ENCODE data around the gene YIPF2. TPM values are rescaled to one million over a fixed set of nuclear protein-coding genes. Genes with fewer than 3 reads are reported as not detected.

The YIPF2 gene
- polyA plus RNA-seq, 1 donor, result 31.2 TPM

DNA sequence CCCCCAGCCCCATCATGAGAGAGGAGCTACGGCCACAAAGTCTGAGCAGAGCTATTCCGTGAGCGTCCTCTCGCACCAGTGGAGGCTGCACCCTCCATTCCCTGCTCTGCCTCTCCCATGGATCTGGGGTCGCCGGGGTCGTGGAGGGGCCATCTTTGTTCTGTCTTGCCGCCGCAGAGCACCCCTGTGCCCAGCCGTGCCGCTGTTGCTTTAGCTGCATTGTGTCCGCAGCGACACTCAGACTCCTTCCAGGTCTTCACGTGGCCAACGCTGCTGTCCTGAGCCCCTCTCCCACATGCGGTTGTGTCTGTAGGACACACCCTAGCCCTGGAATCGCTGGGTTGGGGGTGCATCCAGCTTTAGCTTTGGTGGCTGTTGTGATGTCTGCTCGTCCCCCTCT, 15.8 kb downstream of the YIPF2 start:
- no peak for DNase-seq

- no peak for DNase-seq
Measured at GRCh38 chr19:10911579-10912363, 16.7 kb downstream of the YIPF2 start.

DNA sequence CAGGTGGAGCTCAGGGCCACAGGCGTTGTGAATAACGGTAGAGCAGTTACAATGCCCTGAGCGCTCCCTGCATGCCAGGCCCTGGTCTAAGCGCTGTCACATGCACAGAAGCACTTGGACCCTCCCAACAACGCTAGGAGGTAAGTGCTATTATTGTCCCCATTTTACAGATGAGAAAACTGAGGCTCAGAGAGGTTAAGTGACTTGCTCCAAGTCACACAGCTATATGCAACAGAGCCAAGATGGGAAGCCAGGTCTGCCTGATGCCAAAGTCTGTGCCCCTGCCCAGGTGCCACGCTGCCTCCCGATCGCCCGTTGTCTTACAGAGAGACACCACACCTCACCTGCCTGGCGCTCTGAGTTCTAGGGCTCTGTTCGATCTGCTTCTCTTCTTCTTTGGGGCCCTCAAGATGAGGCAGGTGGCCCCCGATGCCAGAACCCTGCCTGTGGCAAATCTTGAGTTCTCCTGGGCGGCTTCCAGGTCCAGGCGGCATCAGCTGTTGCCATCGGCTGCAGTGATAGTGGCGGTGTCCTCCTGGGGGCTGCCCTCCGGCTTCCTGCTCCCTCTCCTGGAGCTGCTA, 20.0 kb downstream of the YIPF2 start:
- DNase-seq, result no peak

GRCh38 chr19:10907925-10908324, 20.5 kb downstream of the YIPF2 start:
- DNase-seq, result no peak

GRCh38 chr19:10899151-10899653, 29.2 kb downstream of the YIPF2 start:
- no peak for DNase-seq

DNA sequence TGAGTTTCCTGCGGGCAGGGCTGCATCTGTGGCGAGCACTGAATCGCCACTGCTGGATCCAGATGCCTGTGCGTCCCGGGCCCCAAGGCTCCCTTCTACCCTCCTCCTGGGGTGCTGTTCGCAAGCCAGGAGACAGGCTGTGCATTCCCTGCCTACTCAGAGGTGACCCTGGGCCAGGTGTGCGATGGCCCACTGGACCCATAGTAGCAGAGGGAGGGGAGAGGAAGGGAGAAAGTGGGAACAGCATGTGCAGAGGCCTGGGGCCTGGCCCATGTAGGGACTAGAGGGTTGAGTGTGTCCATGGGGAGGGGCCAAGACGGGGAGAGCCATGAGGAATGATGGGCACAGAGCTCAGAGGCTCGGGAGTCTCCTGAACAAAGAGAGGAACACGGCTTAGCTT, 29.8 kb downstream of the YIPF2 start:
- no peak for DNase-seq

DNA sequence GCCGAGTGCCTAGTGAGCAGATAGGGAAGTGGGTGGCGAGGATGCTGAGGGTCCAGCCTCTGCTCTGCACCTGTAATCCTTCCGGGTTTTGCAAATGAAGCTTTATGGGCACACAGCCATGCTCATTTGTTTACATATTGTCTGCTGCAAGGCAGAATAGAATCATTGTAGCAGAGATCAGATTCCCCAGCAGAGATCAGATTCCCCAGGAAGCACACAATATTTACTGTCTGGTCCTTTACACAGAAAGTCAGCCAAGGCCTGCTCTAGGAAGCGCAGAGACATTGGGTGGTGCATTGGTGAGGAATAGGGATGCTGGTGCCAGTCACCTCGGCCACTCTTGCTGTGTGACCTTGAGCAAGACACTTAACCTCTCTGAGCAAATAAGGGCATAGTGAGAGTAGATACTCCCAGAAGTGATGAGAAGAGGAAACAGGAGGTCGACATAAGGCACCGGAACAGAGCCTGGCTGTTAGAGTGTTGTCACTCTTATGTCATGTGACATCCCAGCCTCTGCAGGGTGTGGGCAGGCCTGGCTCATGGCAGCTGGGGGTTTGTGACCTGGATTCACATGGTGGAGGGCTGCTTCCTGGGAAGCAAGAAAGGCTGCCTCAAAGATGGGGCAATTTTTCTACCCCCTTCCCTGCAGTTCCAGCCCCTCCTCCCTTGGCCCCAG, 31.4 kb downstream of the YIPF2 start:
- no peak for DNase-seq

DNA sequence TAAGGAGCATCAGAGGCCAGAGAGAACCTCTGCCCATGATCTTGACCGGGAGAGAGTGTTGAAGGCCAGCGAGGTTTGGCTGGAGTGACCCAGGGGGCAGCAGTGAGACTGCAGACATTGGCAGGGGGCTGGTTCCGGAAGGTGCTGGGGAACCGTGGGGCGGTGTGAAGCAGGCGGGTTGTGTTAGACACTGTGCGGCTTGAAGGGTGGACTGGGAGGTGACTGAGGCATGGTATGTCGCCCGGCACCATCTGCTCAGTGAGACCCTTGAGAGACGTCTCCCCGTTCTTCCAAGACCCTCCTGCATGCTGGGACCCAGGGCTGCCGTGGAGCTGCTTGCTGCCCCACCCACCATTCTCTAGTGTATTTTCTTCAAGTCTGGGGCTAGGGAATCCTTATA, 32.5 kb downstream of the YIPF2 start:
- no peak for DNase-seq

DNA sequence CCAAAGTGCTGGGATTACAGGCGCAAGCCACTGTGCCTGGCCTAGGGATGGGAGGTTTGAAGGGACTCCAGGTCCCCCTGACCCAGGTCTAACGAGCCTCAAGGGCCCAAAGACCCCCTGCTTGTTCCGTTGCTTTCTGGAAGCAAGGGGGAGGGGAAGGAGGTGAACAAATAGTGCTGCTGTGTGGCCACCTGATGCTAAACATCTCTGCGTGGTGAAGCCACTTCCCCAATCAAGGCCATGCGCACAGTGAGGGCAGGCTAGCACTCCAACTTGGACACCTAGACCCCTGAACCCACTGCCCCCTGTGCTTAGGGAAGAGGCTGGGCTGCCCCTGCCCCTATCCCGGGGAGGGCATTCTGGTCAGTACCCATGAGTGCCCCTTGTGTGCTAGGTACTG, 33.1 kb downstream of the YIPF2 start:
- DNase-seq, result no peak

DNA sequence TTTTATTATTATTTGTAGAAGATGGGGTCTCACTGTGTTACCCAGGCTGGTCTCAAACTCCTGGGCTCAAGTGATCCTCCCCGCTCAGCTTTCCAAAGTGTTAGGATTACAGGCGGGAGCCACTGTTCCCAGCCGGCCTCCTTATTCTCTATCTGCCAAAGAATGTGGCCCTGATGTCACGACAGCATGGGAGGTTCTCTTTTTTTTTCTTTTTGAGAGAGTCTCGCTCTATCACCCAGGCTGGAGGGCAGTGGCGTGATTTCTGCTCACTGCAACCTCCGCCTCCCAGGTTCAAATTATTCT, 33.6 kb downstream of the YIPF2 start:
- DNase-seq, result no peak

DNA sequence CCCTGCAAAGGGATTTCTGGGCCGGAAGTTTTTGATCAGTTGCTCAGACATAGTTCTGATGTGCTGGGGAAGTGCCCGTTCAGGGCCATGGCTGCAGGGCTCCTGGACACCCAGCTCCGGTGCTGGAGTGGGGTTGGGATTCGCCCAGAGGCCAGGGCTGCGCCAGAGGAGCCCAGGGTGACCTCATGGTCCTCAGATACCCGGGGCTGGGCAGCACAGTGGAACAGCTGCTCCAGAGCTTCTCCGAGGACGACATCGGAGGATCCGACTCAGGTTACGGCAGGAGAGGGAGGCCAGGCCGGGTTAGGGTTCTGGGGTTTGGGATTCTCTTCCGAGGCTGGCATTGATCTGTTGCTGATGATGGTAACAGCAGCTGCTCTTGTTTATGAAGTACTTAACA, 36.2 kb downstream of the YIPF2 start:
- no peak for DNase-seq

DNA sequence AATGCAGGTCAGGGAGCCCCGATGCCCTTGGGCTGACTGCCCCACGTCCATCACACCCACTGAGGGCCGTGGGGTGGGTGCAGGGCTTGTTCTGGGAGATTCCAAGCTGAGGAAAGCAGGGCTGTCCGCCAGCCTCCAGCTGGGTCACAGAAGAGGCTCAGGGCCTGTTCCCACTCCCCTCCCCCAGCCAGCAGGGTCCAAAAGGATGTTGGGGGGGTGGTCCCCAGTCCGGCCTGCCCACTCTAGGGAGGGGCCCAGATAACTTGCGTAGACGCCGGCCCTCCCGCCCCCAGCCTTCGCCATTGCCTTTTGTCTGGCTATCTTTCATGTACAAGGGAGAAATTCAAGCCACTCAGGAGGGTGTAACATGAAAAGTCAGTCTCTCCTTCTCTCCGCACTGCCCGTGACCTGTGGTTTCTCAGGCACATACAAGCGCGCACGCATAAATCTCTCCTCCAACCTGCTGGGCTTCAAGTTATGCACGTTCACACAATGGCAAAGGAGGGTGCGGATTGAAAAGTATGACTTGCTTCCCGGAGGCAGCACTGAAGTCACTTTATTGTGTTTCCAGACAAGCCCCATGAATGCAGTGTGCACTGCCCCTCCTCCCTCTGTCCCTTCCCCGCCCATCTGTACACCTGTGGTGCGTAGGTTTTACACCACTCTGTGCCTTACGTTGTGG, 36.9 kb downstream of the YIPF2 start:
- peak; percentile 67 for DNase-seq

DNA sequence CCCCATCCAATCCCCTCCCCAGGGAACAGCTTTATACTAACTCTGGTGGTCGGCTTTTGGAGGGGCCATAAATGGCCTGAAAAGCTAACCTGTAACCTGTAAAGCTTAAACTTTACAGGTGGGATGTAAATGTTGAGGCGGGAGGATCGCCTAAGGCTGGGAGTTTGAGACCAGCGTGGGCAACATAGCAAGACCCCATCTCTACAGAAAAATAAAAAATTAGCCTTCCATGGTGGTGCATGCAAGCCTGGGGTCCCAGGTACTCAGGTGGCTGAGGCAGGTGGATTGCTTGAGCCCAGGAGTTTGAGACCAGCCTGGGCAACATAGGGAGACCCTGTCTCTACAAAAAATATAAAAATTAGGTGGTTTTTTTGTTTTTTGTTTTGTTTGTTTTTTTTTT, 38.6 kb downstream of the YIPF2 start:
- DNase-seq, result no peak

- DNase-seq, result no peak
Measured at GRCh38 chr19:10888421-10888866, 40.0 kb downstream of the YIPF2 start.

DNA sequence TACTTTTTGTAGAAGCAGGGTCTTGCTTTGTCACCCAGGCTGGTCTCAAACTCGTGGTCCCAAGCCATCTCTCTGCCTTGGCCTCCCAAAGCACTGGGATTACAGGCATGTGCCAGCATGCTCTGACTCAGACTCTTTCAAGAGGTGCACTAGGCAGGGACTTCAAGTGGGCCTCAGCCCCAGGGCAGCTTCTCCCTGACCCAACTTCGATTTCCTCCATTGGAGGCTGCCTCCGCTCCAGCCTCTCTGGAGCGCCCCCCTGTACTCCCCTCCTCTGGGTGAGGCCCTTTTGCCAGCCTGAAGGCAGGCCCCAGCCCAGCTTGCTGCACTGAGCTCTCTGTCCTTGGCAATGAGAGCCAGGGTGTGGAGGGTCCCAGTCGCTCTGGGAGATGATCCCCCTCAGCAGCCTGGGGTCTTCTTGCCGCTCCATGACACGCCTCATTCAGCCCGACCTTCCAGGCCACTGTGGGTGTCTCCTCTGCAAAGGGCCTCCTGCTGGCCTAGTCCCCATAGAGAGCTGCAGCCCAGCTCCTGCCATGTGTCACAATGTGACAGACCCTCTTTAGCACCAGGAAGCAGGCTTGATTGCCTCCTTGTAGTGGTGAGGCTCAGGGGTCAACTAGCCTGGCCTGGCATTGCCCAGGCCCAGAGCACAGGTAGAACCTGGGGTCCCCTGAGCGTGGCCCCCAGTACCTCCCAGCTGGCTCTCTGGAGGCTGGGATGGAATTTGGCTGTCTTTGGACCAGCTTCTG, 40.6 kb downstream of the YIPF2 start:
- DNase-seq, result no peak

DNA sequence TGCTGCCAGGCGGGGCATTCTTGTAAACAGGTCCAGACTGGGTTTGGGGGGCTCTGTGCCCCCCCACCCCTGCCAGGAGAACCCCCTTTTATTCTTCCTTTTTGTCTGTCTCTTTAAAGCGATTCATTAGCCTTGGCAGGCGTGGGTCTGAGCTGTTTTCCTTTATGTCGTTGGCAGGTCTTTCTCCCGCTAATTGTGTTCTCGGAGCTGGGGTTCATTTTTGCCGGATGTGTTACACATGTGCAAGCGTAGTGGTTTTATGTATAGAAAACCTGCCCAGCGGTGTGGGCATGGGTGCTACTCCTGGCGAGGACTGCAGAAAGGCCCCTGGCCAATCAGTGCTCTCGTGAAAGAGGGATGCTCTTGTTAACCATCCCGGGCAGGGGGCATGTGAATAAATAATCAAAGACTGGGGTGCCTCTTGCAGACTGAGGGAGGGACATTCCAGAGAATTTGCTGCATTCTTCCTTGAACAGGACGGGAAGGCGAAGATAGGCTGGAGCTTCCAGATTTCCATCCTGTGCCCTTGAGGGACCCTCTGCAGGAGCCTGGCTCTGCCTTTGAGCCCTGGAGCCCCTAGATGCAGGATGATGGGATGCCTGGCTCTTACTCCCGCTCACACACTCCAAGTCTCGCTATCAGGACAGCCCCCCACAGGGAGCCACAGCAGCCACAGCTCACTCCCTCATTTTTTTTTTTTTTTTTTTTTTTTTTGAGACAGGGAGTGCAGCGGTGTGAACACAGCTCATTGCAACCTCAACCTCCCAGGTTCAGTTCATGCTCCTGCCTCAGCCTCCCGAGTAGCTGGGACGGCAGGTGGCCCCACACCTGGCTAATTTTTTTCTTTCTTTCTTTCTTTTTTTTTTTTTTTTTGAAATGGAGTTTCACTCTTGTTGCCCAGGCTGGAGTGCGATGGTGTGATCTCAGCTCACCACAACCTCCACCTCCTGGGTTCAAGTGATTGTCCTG, 43.0 kb downstream of the YIPF2 start:
- DNase-seq, result no peak

DNA sequence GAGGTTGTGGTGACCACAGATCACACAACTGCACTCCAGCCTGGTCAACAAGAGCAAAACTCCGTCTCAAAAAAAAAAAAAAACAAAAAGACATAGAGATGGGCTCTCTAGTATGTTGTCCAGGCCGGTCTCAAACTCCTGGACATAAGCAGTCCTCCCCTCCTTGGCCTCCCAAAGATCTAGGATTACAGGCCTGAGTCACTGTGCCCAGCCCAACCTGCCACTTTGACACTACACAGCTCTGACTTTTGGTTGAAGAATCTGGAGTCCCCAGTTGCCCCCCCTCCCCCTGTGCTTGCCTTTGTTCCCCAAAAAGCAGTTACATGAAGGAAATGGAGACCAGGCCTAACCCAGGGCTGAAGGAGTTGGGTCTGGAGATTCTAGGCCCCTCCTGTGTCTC, 44.2 kb downstream of the YIPF2 start:
- DNase-seq, result no peak

DNA sequence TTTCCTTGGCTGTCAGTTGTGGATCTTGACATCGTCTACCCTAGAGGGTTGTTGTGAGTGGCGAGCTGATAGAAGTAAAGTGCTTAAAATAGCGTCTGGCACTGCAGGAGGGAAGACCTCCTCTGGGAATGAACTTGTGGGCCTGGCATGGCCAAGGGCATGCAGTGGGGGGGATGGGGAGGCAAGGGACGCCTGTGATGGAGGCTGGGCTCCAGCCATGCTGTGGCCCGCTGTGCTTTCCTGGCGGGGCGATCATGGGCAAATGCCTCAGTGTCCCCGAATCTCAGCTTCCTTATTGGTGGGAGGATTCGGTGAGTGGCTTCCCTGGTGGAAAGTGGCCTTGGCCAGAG, 46.4 kb downstream of the YIPF2 start:
- no peak for DNase-seq

DNA sequence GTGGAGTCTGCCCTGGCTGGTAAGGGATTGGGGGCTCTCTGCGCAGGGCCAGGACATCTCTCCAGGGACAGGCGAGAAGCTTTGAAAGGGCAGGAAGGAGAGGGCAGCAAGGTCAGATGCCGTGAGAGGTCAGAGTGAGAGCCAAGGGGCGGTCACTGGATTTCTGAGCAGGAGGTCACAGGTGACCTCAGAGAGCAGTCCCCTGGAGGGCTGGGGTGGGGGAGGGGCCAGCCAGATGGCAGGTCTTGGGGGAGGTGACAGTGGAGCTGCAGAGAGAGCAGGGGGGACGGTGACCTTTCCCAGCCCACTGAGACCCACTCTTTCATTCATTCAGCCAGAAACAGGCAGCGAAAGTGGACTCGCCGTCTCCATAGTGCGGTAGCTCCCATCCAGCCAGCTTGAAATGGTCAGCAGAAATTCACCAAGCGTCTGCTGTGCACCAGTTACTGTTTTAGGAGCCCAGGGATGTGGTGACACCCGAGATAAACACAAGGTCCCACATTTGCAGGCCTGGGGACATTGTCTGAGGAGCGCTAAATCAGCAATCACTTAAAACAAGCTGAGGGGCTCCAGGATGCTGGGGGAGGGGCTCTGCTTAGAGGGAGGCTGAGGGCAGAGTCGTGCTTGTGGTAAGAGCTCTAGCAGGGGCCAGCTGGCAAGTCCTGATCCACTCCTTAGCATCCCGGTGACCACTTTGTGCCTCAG, 46.9 kb downstream of the YIPF2 start:
- no peak for DNase-seq

GRCh38 chr19:10878253-10878652, 50.2 kb downstream of the YIPF2 start:
- no peak for DNase-seq

Measured in left kidney (tissue), 2 donors.